SK-N-SH treated with all-trans-retinoic acid at 6 μM for 48 hours (cell line): ENCODE measurements around the gene RERE.

Experiments used
- ATAC-seq: fragments of 200-7000 bp; cut with Tn5 transposase; 3 replicates; pipeline ENCODE4 v1.9.1; 2020; ENCODE audit warnings: mild to moderate bottlenecking, moderate library complexity
- ARNTL ChIP-seq: fragments of 450-650 bp; formaldehyde crosslinking; IDR thresholded peaks from 2 replicates; pipeline ENCODE4 v1.5.0; 2020; ENCODE audit warnings: low read depth, mild to moderate bottlenecking, moderate library complexity, borderline replicate concordance
- BACH2 ChIP-seq: fragments of 250-450 bp; sonication (Bioruptor Pico); IDR thresholded peaks from 2 replicates; pipeline ENCODE4 v1.9.0; 2021; ENCODE audit warnings: mild to moderate bottlenecking, borderline replicate concordance
- CREB5 ChIP-seq: fragments of 250-450 bp; sonication (Bioruptor Pico); IDR thresholded peaks from 2 replicates; pipeline ENCODE4 v1.5.1; 2020; ENCODE audit warnings: low read depth, mild to moderate bottlenecking, moderate library complexity
- CSDC2 ChIP-seq: fragments of 250-450 bp; sonication (Bioruptor Pico); IDR thresholded peaks from 2 replicates; pipeline ENCODE4 v1.5.0; 2020; ENCODE audit warnings: mild to moderate bottlenecking, moderate library complexity
- CSRNP3 ChIP-seq: fragments of 250-450 bp; sonication (Bioruptor Pico); IDR thresholded peaks from 2 replicates; pipeline ENCODE4 v1.5.1; 2021; ENCODE audit warnings: mild to moderate bottlenecking, moderate library complexity
- GLIS3 ChIP-seq: fragments of 250-450 bp; sonication (Bioruptor Pico); IDR thresholded peaks from 2 replicates; pipeline ENCODE4 v1.5.0; 2020; ENCODE audit warnings: mild to moderate bottlenecking, moderate library complexity
- ISL1 ChIP-seq: fragments of 250-450 bp; sonication (Bioruptor Pico); IDR thresholded peaks from 2 replicates; pipeline ENCODE4 v2.1.2; 2022; ENCODE audit warnings: mild to moderate bottlenecking, moderate library complexity
- PATZ1 ChIP-seq: fragments of 250-450 bp; sonication (Bioruptor Pico); IDR thresholded peaks from 2 replicates; pipeline ENCODE4 v1.8.0; 2020; ENCODE audit warnings: mild to moderate bottlenecking, moderate library complexity, borderline replicate concordance
- POU6F1 ChIP-seq: fragments of 250-450 bp; sonication (Bioruptor Pico); IDR thresholded peaks from 2 replicates; pipeline ENCODE4 v1.8.0; 2021; ENCODE audit warnings: low read depth, mild to moderate bottlenecking, moderate library complexity, borderline replicate concordance
- RARB ChIP-seq: fragments of 250-450 bp; sonication (Bioruptor Pico); IDR thresholded peaks from 2 replicates; pipeline ENCODE4 v1.8.0; 2021; ENCODE audit warnings: mild to moderate bottlenecking, moderate library complexity
- SNAI2 ChIP-seq: fragments of 250-450 bp; sonication (Bioruptor Pico); IDR thresholded peaks from 2 replicates; pipeline ENCODE4 v1.5.0; 2020; ENCODE audit warnings: mild to moderate bottlenecking, moderate library complexity
- TCF4 ChIP-seq: fragments of 250-450 bp; sonication (Bioruptor Pico); IDR thresholded peaks from 2 replicates; pipeline ENCODE4 v1.8.0; 2021; ENCODE audit warnings: mild to moderate bottlenecking, moderate library complexity, borderline replicate concordance
- TOX ChIP-seq: fragments of 250-450 bp; sonication (Bioruptor Pico); IDR thresholded peaks from 2 replicates; pipeline ENCODE4 v1.8.0; 2021; ENCODE audit warnings: mild to moderate bottlenecking, moderate library complexity, borderline replicate concordance
- ZC3H10 ChIP-seq: fragments of 250-450 bp; sonication (Bioruptor Pico); IDR thresholded peaks from 2 replicates; pipeline ENCODE4 v1.5.1; 2021; ENCODE audit warnings: mild to moderate bottlenecking, moderate library complexity
- ZFP3 ChIP-seq: fragments of 250-450 bp; sonication (Bioruptor Pico); IDR thresholded peaks from 2 replicates; pipeline ENCODE4 v1.5.0; 2020; ENCODE audit warnings: mild to moderate bottlenecking, moderate library complexity
- ZFP30 ChIP-seq: fragments of 450-650 bp; formaldehyde crosslinking; IDR thresholded peaks from 2 replicates; pipeline ENCODE4 v1.5.0; 2022; ENCODE audit warnings: mild to moderate bottlenecking, moderate library complexity
- ZNF565 ChIP-seq: fragments of 450-650 bp; formaldehyde crosslinking; conservative IDR thresholded peaks from 2 replicates; pipeline ENCODE4 v1.5.0; 2020; ENCODE audit warnings: low read depth, mild to moderate bottlenecking, moderate library complexity
- ZNF70 ChIP-seq: fragments of 450-650 bp; formaldehyde crosslinking; IDR thresholded peaks from 2 replicates; pipeline ENCODE4 v1.5.0; 2020; ENCODE audit warnings: mild to moderate bottlenecking, moderate library complexity
- ZNF8 ChIP-seq: fragments of 450-650 bp; formaldehyde crosslinking; IDR thresholded peaks from 2 replicates; pipeline ENCODE4 v1.5.0; 2020; ENCODE audit warnings: mild to moderate bottlenecking, moderate library complexity

RERE gene

GRCh38 chr1:8841395-8841794 is 24.0 kb upstream of the RERE start (continued):
- no peak for TF ChIP-seq TCF4 (CRISPR knock-in tag)
- no peak for TF ChIP-seq ZC3H10 (CRISPR knock-in tag)
- no peak for TF ChIP-seq RARB (CRISPR knock-in tag)
- TF ChIP-seq ISL1 (CRISPR knock-in tag) = no peak
- no peak for TF ChIP-seq ZNF70
- TF ChIP-seq PATZ1 (CRISPR knock-in tag) = no peak
- TF ChIP-seq SNAI2 (CRISPR knock-in tag) = no peak
- TF ChIP-seq ZNF8 = no peak
- no peak for TF ChIP-seq TOX (CRISPR knock-in tag)
- no peak for TF ChIP-seq CREB5 (CRISPR knock-in tag)
- no peak for TF ChIP-seq ZNF565 (CRISPR knock-in tag)

- TF ChIP-seq ZNF70 (no peak), CSRNP3 (CRISPR knock-in tag) (no peak), TCF4 (CRISPR knock-in tag) (no peak), POU6F1 (CRISPR knock-in tag) (no peak), SNAI2 (CRISPR knock-in tag) (no peak), ZFP30 (CRISPR knock-in tag) (no peak), ZFP3 (CRISPR knock-in tag) (no peak)
These were observed 22.6 kb upstream of the RERE start for GRCh38 chr1:8839990-8840389.

GRCh38 chr1:8835941-8836643 is 18.7 kb upstream of the RERE start:
- no peak for ATAC-seq
- TF ChIP-seq SNAI2 (CRISPR knock-in tag) (no peak), ZC3H10 (CRISPR knock-in tag) (no peak), TCF4 (CRISPR knock-in tag) (no peak), RARB (CRISPR knock-in tag) (no peak), ZFP3 (CRISPR knock-in tag) (no peak), TOX (CRISPR knock-in tag) (no peak), POU6F1 (CRISPR knock-in tag) (no peak), CREB5 (CRISPR knock-in tag) (no peak), ISL1 (CRISPR knock-in tag) (no peak), ZFP30 (CRISPR knock-in tag) (no peak), GLIS3 (CRISPR knock-in tag) (no peak), BACH2 (CRISPR knock-in tag) (no peak), ZNF70 (no peak), ARNTL (no peak), CSDC2 (CRISPR knock-in tag) (no peak), CSRNP3 (CRISPR knock-in tag) (no peak)
- TF ChIP-seq, all 23 proteins: peak for 0

More at GRCh38 chr1:8839990-8840389, 22.6 kb upstream of the RERE start:
- no peak for ATAC-seq
